NCI-H2107 treated with DMSO at 0.1 percent for 48 hours (cell line): ENCODE data around the gene CCDC122.

ENCODE experiments used
- DNase-seq: peaks from one replicate; lab custom pipeline; 2025; ENCODE audit not compliant: unreplicated experiment; lab: John Stamatoyannopoulos, UW

CCDC122 gene

DNA sequence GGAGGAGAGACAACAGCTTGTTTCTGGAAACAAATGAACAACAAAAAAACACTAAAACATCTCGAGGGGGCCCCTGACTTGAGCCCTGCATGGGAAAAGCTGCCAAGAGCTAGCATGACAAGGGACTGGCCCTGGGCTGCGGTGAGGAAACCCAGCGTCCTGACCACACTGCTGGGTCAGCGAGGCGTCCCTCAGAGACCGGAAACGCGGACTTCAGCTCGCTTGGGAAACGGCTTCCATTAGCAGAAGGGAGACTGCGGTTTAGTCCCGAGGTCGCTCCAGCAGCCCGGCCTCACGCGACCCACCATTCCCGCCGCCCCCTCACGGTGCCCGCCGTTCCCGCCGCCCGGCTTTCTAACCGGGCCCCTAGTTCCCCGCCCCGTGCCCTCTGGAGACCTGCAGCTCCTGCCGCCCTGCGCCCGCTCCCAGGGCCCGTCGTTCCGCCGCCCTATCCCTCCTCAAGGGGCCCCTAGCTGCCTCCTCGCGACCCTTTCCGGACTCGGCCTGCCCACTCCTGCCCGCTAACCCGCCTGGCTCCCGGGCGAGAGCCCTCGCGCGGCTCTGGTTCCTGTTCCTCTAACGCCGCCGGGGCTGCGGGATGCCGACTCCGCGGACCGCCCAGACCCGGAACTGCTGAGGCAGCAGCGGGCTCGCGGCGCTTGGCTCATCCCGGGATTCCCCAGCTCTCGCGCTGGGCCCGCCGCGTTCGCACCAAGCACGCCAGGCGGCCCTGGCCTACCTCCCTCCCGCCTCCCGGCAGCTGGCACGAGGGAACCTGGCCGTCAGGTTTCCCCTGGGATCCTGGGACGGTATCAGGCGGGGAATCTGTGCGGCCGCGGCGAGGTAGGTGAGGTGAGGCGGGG, at the start of gene CCDC122:
CCDC122 (minus strand) TSS at position 849 of the 863 bp plus-strand sequence. CDS start 10,364 bp downstream, outside the sequence.
- DNase-seq = no peak

- DNase-seq = no peak
Observed at GRCh38 chr13:43924549-43925245, 45.2 kb upstream of the CCDC122 start.

DNA sequence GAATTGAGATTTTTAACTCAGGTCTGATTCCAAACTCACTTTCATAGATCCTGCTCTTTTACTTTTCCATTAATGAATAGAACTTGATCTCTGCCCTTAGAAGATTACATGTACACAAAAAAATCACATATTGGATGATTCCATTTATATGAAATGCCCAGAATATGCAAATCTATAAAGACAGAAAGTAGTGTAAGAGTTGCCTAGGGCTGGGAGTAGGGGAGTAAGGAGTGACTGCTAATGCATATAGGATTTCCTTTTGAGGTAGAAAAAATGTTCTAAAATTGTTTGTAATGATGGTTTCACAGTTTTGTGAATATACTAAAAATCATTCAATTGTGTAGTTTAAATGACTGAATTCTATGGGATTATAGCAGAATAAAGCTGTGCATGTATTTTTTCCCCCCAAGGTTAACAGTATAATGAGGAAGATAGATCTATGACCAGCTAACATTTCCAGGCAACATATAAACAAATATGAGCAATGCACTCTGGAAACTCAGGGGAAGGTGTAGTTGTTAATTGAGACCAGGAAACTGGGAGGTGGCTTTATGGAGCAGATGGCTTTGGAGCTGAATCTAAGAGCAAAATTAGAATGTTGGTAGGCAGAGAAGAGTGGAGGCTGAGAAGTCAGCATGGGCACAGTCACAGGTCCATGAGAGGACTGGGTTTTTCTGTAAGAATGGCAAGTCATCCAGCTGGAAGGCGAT, 41.6 kb upstream of the CCDC122 start:
- no peak for DNase-seq

- DNase-seq = no peak
Observed at GRCh38 chr13:43918636-43919035, 39.1 kb upstream of the CCDC122 start.

- DNase-seq = no peak
Observed at GRCh38 chr13:43916828-43917227, 37.3 kb upstream of the CCDC122 start.

- no peak for DNase-seq
Observed at GRCh38 chr13:43915451-43915850, 35.9 kb upstream of the CCDC122 start.

DNA sequence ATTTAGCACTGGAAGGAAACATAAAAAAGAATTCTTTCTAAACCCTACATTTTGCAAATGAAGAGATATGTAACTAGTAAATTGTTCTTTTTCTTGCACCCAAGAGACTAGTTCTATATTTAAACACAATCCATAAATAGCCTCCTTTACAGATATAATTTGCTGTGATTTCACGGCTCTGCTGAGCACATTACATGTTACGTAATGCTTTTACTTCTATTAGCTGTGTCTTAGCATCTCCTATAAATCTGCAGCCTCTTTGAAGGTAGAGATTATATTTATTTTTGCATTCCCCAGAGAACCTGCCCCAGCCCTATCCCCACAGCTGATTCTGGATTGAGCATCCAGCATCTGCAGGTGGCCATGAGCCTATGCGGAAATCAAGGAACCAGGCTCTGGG, 32.3 kb upstream of the CCDC122 start:
- DNase-seq = no peak

- no peak for DNase-seq
Observed at GRCh38 chr13:43911278-43911677, 31.7 kb upstream of the CCDC122 start.

- no peak for DNase-seq
Observed at GRCh38 chr13:43910856-43911255, 31.3 kb upstream of the CCDC122 start.

DNA sequence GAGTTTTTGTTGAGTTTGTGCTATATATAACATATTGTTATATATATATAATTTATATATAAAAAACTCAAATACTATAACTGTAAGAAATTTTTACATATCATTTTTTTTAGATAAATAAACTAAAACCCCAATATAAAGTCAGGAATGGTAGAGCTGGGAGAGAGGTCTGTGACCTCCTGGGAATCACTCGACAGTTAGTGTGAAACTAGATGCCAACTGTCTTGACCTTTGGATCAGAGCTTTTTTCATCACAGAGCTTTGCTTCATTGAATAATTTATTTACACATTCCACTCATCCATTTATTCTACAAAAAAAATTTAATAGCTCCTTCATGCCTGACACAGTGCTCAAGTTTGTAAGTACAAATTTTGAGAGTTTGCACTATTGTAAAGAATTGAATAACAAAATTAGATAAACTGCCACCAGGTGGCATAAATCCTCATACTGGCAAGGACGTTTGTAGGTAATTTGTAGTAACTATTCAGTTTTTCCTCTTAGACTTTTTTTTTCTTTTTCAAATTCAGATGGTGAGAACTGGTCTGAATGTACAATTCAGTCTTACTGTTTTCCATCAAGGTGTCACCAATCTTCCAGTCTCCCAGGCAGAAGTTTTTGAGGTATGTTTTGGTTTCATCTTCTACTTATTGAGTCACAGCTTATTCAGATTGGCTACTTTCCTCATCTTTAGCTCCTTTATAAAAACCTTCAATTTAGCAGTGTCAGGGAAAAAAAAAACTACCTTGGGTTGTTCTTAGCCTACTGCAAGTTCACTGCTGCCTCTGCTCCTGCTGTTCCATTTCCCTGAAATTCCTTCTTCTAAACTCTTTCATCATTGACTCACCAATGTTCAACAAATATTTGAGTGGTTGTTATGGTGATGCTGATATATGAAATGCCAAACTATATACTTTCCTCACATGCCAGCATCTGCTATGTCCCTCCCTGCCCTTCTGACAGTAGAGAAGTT, 28.9 kb upstream of the CCDC122 start:
- DNase-seq = peak; percentile 14

- peak; percentile 69 for DNase-seq
Observed at GRCh38 chr13:43905435-43906031, 26.0 kb upstream of the CCDC122 start.

GRCh38 chr13:43895940-43896339, 16.4 kb upstream of the CCDC122 start:
- no peak for DNase-seq

- DNase-seq = no peak
Observed at GRCh38 chr13:43894438-43894837, 14.9 kb upstream of the CCDC122 start.

GRCh38 chr13:43884222-43884621, 4.7 kb upstream of the CCDC122 start:
- no peak for DNase-seq

- DNase-seq = no peak
Observed at GRCh38 chr13:43883631-43884030, 4.1 kb upstream of the CCDC122 start.

DNA sequence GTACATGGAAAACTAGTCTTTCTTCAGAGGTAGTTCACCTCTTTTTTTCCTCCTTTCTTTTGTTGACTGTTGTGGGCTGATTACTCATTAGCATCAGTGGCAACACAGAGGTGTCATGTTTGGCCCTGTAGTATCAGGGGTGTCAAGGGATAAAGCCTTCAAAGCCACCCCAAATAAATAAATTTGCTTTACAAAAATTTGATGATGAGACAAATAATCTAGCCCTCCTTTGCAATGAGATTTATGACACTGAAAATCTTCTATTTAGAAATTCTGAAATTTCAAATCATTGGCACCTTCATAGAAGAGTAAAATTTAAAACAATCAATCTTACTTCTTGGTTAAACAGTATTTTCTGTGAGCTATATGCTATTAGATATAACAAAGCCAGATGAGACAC, 2.0 kb upstream of the CCDC122 start:
- DNase-seq = no peak

- no peak for DNase-seq
Observed at GRCh38 chr13:43880926-43881325, 1.4 kb upstream of the CCDC122 start.

DNA sequence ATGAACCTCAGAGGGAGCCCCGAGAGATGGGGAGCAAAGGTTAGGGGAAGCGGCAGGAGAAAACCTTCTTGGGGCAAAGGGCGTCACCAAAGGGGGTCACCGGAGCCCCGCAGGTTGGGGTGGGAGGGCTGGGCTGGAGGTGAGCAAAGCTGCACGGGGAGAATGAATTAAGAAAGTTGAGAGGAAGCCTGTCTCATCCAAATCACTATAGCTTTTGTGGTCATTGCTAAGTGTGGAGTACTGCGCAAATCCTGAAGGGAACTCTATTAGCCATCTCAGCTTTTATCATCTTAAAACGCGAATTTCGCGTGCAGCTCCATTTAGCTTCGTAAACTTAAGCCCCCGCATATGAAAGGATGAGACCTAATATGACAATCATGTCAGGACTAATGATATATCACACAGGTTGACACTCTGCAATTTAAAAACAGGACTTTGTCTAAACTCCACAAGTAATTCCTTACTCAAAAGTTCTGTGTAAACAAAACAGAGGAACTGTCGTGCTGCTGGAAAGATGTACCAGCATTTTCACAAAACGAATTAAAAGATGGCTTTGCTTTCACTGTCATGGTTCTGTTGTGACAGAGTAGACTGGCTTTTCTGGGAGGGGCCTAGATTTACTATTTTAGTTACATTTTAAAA, 795 bp upstream of the CCDC122 start:
- DNase-seq = no peak

- no peak for DNase-seq
Observed at GRCh38 chr13:43879755-43880181, 228 bp upstream of the CCDC122 start, which contains the start of gene LACC1. TSS of gene LACC1 (plus strand) at chr13:43879904. CDS start at chr13:43880986, 1,082 bp downstream.
